Ovary (tissue), 9 donors: ENCODE measurements around the gene AMOTL2. TPM values are rescaled to one million over a fixed set of nuclear protein-coding genes. Genes with fewer than 3 reads are reported as not detected.

Source experiments
- DNase-seq, 5 donors: peaks; one replicate each; pipeline ENCODE4 v3.0.0-alpha.2; 2019 to 2020
- H3K27ac ChIP-seq, 2 donors: fragments of 200-600 bp; one replicate each; pipeline versions ENCODE4 v1.5.1 to v1.8.0; 2019 to 2022
- H3K27me3 ChIP-seq: fragments of 200-600 bp; one replicate; pipeline ENCODE4 v1.8.0; 2022
- H3K36me3 ChIP-seq: fragments of 200-600 bp; sonication (generic); one replicate; pipeline ENCODE4 v1.5.1; 2019
- H3K4me1 ChIP-seq: one replicate; pipeline ENCODE4 v1.8.1; 2013; ENCODE audit warnings: mild to moderate bottlenecking, moderate library complexity; ENCODE audit not compliant: insufficient read depth
- H3K4me3 ChIP-seq: fragments of 200-600 bp; sonication (generic); one replicate; pipeline ENCODE4 v1.5.1; 2017
- H3K9me3 ChIP-seq, 2 donors: fragments of 200-600 bp in 1 of 2; sonication (generic) in 1 of 2; one replicate each; pipeline versions ENCODE4 v1.5.1 to v1.8.1; 2013 to 2019; ENCODE audit warnings: mild to moderate bottlenecking in 1 of 2, moderate library complexity in 1 of 2
- CTCF ChIP-seq, 3 donors: fragments of 450-650 bp in 2 of 3; fragments of 200-600 bp in 1 of 3; IDR thresholded peaks; one replicate each; pipeline versions ENCODE4 v1.5.1 to v1.8.0; 2016 to 2022; ENCODE audit warnings: antibody characterized with exemption in 3 of 3, mild to moderate bottlenecking in 1 of 3
- EP300 ChIP-seq: sonication (generic); formaldehyde crosslinking; IDR thresholded peaks from one replicate; pipeline ENCODE4 v1.6.1; 2017; ENCODE audit warnings: antibody characterized with exemption
- POLR2A ChIP-seq: fragments of 450-650 bp; IDR thresholded peaks from one replicate; pipeline ENCODE4 v1.6.1; 2017; ENCODE audit warnings: antibody characterized with exemption, mild to moderate bottlenecking, moderate library complexity
- WGBS, 3 donors: extraction: QIAGEN DNeasy Blood & Tissue Kit in 1 of 3; methylation state at CpG; one replicate each; pipeline versions ENCODE4 v1.1.5 to v1.1.7; 2013 to 2017; 5-methylcytosine and 5-hydroxymethylcytosine counted together
- intact Hi-C, 4 donors: fragments of 100-400 bp; cut with DNase I; formaldehyde crosslinking; loops; one replicate each; pipeline versions ENCODE4 v1.11.0 to v1.15.1; 2022 to 2023
- polyA plus RNA-seq, 2 donors: library from polyadenylated mRNA; stranded (reverse); fragments of 200-250 nt in 1 of 2; fragments of 350-450 nt in 1 of 2; fragmentation: Illumina TruSeq in 1 of 2; extraction: RNeasy Lipid Tissue Mini Kit (QIAGEN cat#74804) in 1 of 2; gene quantifications; one replicate each; pipeline ENCODE4 v1.2.3, GENCODE V29; 2013 to 2014
- total RNA-seq, 7 donors: library from RNA; depleted of rRNA in 2 of 7; stranded (reverse); fragments of >200 nt in 2 of 7; fragmentation: NEBNext Ultra II Directional in 3 of 7; extraction: Animal tissue kit (Norgen Biotek cat#: 25700) in 3 of 7; gene quantifications; one replicate each; pipeline versions ENCODE4 v1.1.0 to v1.2.4, GENCODE V29; 2016 to 2023
- donor health status: DM: no; HTN: no; CAD: no; lungs with moderate emphysema.
- donor health status: DM: no; HTN: no; CAD: no.
- donor health status: Bipolar disorder and iron deficiency.
- donor health status: DM: yes; HTN: yes; CAD: no.
- donor health status: DM: no; HTN: no; CAD: no.
- donor health status: DM: yes; HTN: yes; CAD: no.

AMOTL2 gene
- total and polyA plus RNA-seq, 9 donors = 20.5 to 60.4 (median 42.4) TPM

DNA sequence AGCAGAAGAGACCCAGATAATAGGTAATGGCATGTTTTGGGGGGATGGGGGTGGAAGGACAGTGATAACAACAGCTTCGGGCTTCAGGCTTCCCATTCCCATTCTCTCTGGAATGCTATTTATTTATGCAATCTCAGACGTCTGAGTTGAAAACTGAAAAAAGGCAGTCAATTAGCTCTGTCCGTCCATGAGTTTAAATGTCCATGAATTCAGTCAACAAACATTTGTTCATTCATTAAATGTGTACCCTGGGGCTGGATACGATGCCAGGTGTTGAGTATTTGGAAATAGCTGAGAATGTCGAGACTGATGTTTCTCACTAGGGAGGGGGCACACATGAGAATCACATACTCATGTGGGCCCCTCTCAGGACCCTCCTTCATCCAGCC, 42.4 kb downstream of the AMOTL2 start:
- no peak for TF ChIP-seq CTCF (IDR thresholded peaks at IDR 0.05)
- TF ChIP-seq EP300 = no peak
- no peak for TF ChIP-seq POLR2A
- WGBS, 3 donors = 19 to 32% (median 29%) methylated on average over 5 of the region's 5 CpGs

GRCh38 chr3:134330883-134331810, 43.1 kb downstream of the AMOTL2 start:
- Histone ChIP-seq H3K9me3 (no peaks in the 10 kb centered on the region), H3K4me1 (peaks cover 28% of the 10 kb centered on the region), H3K27ac (no peak overlapping the region), H3K27me3 (no peaks in the 10 kb centered on the region), H3K36me3 (no peaks in the 10 kb centered on the region), H3K4me3 (no peak overlapping the region)
- no peak for DNase-seq
- intact Hi-C loops = no loop called here
- WGBS, 3 donors = 46 to 58% (median 54%) methylated on average over 6 of the region's 6 CpGs
- TF ChIP-seq EP300 = no peak
- TF ChIP-seq CTCF (IDR thresholded peaks at IDR 0.05) = no peak
- no peak for TF ChIP-seq POLR2A

More for the DNA sequence above, 42.4 kb downstream of the AMOTL2 start:
- Histone ChIP-seq H3K4me3 (no peak overlapping the region), H3K36me3 (no peaks in the 10 kb centered on the region), H3K27ac (no peak overlapping the region), H3K27me3 (no peaks in the 10 kb centered on the region), H3K9me3 (no peaks in the 10 kb centered on the region), H3K4me1 (peaks cover 27% of the 10 kb centered on the region)
- intact Hi-C loops = no loop called here
- no peak for DNase-seq

DNA sequence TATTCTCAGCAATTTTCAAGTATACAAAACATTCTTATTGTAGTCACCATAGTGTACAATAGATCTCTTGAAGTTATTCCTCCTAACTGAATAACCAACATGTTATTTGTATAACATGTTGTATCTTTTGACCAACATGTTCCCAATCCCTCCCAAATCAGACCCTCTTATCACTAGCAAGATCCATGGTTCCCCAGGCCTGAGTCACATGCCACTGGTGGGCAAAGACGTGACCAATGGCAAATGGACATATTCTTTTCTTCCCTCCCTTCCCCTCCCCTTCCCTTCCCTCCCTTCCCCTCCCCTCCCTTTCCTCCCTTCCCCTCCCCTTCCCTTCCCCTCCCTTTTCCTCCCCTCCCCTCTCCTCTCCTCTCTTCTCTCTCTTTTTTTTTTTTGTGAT, 45.4 kb downstream of the AMOTL2 start:
- no peak for TF ChIP-seq CTCF (IDR thresholded peaks at IDR 0.05)
- no peak for TF ChIP-seq POLR2A
- no peak for TF ChIP-seq EP300
- Histone ChIP-seq H3K4me1 (peaks cover 22% of the 10 kb centered on the region), H3K27me3 (no peaks in the 10 kb centered on the region), H3K4me3 (no peak overlapping the region), H3K36me3 (no peaks in the 10 kb centered on the region), H3K9me3 (no peaks in the 10 kb centered on the region), H3K27ac (no peak overlapping the region)
- 88 to 94% (median 93%) methylated on average over 1 of the region's 1 CpG for WGBS, 3 donors
- intact Hi-C loops = no loop called here
- DNase-seq = no peak

- H3K9me3 ChIP-seq = no peaks in the 10 kb centered on the region
- intact Hi-C loops = no loop called here
- H3K4me3 ChIP-seq = no peak overlapping the region
- no peaks in the 10 kb centered on the region for H3K36me3 ChIP-seq
- TF ChIP-seq CTCF (IDR thresholded peaks at IDR 0.05) (no peak), POLR2A (no peak)
- H3K27me3 ChIP-seq = no peaks in the 10 kb centered on the region
- WGBS, 3 donors = 49 to 66% (median 62%) methylated on average over 6 of the region's 6 CpGs
- peaks cover 17% of the 10 kb centered on the region for H3K4me1 ChIP-seq
- H3K27ac ChIP-seq = no peak overlapping the region
- DNase-seq = no peak
These were observed 46.1 kb downstream of the AMOTL2 start for GRCh38 chr3:134328147-134328591.
